Measurements from ENCODE around the gene SDR39U1.
A peak's percentile ranks its signal among the peaks of the same experiment; 100 is the strongest.

SDR39U1 gene

DNA sequence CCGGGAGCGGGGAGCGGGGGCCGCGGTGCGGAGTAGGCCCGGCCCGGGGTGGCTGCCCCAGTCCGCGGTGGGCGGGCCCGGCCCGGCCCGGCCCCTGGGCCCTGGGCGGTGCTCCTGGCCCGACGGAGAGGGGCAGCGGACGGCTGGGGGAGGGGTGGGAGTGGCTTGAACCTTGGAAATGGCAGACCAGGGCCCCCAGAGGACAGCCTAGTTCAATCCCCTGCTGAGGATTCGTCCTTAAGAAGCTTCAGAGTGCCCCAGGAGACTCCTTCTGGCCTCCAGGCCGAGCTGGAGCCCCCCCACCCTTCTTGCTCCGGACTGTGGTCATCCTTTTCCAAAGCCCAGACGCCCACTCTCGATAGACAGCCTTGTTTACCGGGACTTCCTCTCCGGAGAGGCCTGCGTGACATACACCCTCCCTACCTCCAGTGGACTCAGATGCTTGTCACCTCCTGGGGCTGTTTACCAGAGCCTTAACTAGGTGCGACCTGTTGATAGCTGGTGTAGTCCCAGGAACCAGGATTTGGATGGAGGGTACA, 12.4 kb downstream of the SDR39U1 start:
- peak in 1 of 2 donors; percentile 22 for DNase-seq (ENCODE audit: low read depth in 2 of 2)

DNA sequence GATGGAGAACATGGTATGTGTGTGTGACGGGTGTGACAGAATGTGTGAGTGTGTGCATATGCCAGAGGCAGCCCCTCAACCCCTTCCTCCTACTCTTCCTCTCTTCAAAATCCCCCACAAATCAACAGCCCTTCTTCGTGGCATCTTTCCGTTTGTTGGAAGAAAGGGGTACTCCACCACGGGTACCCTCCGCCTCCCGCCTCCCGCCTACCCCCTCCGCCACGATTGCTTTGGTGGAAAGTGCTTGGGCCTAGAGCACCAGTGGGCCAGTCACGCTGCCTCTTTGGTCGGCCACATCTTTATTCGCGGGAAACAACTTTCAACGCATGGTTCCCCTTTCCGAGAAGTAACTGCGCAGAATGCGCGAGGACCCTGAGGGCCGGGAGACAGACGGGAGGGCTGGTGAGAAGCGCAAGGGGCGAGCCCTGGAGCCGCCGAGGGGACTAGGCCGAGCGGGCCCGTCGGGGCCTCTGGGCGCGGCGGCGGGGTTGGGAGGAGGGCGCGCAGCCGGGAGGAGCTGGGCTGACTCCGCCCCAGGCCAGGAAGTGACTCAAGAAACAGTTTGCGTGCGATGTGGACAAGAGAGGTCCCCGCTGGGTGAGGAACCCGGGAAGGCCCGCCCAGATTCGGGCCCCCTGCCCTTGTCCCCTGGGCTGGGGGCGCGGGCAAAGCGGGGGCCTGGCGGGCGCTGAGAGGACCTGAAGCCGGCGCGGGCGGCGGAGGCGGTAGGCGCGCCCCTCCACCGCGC, 13.0 kb downstream of the SDR39U1 start, which contains the start of the genes CBLN3 and KHNYN:
Gene CBLN3 (minus strand): TSS at position 274 of the 748 bp plus-strand sequence. CDS start 614 bp downstream, outside the sequence.
Gene KHNYN (plus strand): TSS at position 560 of the 748 bp plus-strand sequence. CDS start 777 bp downstream, outside the sequence.
- DNase-seq (ENCODE audit: low read depth in 2 of 2): peak; percentile 71 to 75

DNA sequence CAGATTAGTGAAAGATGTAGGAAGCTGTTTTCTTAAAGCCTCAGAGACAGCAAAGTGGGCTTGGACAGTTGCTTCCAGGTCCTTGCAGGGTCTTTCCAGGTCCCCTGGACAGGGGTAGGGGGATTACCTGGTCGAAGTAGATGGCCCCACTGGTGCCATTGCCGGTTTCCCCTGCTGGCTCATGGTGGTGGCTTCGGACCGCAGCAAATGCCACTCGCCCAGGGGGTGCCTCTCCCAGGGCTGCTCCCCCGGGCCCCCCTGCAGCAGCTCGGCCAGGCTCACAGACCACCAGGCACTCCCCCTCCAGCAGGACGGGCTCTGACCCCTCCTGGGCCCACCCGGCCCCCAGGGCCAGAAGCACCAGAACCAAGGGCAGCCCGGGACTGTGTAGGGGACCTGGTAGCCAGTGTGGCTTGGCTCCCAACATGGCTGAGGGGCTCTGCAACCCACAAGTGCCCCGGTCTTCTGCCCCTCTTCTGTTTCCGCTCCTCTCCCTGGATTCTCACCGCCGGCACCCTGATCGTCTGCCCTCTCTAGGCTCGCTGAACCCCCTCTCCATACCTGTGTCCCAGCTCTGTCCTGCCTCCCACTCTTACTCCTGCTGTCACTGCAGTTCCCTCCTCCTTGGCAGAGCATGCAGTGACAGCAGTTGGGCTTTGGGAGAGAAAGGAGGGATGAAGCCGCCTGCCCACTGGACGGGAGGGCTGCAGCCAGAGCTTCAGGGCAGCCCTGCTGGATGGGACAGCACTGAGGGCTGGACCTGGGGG, 13.8 kb downstream of the SDR39U1 start:
- DNase-seq (ENCODE audit: low read depth in 2 of 2): no peak

DNA sequence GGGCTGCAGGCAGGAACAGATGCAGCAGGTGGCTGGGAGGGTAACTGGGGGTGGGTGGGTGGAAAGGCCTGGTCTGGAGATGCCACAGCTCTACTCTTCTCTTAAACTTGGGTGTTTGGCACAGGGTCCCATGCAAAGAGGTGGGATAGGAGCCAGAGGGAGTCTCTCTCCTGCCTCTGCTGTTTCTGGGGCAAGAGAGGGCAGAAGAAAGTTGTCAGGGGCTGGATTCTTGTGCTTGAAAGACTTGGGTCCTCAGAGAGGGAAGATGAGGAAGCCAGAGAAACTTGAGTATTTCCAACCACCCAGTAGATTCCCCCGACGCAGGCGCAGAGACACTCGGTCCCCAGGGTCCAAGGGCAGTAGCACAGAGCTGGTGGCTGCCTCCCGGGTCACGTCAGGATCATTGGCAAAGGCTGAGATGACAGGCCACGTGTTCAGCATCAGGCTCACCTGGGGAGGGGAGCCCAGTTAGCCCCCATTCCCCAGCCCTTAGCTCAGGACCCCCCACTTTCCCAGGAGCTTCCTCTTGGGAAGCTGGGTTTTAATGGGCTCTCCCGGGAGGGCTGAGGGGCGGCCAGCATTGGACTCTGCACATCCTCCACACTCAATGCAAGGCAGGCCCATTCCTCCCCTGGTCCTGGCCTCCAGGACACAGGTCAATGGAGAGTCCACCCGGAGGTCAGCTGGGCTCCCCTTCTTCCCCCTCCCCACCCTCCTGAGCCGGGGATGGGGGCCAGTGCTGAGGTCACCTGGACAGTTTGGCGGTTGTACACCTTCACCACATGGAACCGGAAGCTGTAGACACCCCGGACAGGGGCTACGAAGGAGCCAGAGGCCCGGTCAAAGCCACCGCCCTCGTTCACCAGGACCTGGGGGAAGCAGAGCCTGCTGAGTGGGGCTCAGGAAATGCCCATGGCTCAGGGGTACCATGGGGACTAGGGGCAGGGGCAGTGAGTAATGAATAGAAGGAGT, 14.8 kb downstream of the SDR39U1 start:
- DNase-seq (ENCODE audit: low read depth in 2 of 2): no peak

DNA sequence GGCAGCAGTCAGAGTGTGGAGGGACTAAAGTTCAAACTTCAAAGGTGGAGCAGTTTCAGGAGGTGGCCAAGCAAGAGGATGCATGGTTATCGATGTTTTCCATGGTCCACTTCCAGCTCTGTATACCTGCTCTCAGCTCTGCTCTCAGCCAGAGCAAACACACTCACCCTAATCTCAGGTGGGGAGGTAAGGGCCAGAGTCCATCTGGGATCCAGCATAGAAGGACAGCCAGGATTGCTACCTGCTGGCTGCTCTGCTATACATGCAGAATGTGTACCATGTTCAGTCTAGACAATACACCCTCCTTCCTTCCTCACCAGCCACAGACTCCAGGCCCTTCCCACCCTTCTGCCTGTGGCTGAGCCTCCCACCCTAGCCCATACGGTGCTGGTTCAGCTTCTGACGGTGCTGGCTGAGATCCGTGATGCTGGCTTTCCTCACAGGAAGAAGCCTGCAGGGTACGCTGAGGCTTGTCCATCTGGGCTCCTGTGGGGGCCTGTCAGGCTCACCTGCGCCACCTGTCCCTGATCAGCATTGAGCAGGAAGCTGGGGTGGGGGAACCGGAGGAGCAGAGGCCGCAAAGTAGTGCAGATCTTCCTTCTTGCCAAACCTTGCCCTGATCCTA, 15.6 kb downstream of the SDR39U1 start:
- DNase-seq (ENCODE audit: low read depth in 2 of 2): no peak

DNA sequence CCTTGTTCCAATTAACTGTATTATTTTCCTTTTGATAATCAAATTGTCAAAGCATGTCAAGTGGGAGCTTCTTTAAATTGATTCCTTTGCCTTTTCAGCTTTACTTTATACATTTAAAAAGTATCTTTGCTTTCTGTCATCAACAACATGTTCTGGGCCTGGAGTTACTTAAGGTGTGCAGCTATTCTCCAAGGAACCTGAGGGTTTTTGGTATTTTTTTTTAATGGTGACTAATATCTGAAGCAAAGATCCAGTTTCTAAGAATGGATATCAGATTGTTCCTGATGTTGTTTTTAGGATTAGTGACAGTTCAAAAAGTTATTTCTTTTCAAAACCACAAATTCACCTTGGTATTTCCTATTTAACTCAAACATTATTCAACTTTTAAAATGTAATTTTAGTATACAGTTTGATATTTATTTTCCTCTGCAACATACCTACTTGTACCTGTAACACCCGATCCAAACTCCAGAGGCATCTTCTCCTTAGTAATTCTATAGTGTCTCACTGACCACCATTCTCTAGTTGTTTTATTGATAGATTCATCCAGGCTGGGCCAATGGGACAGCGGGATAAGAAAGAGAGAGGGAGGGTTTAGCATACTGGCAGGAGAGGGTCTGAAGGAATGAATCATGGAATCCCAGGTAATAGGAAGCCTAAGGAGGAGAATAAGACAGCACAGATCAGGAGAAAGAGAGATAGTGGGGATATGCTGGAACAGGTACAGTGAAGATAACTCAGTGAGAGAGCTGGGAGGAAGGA, 16.2 kb downstream of the SDR39U1 start:
- DNase-seq (ENCODE audit: low read depth in 2 of 2): no peak

DNA sequence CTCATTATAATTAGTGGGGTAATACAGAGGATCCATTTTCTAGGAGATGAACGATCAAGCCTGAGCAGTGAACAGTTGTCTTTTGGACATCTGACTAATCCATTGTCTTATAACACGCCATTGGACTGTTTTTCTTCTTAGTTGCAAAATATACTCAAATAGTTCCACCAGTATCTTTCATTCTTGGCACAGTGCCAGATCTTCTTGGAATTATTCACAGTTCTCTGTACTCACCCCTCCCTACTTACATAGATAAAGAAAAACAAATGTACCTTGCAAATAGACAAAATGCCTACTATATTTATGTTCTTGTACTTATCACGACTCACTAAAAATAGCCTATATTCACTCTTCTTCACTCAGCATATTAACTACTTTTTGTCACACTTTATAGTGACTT, 16.9 kb downstream of the SDR39U1 start:
- no peak for DNase-seq (ENCODE audit: low read depth in 2 of 2)

DNA sequence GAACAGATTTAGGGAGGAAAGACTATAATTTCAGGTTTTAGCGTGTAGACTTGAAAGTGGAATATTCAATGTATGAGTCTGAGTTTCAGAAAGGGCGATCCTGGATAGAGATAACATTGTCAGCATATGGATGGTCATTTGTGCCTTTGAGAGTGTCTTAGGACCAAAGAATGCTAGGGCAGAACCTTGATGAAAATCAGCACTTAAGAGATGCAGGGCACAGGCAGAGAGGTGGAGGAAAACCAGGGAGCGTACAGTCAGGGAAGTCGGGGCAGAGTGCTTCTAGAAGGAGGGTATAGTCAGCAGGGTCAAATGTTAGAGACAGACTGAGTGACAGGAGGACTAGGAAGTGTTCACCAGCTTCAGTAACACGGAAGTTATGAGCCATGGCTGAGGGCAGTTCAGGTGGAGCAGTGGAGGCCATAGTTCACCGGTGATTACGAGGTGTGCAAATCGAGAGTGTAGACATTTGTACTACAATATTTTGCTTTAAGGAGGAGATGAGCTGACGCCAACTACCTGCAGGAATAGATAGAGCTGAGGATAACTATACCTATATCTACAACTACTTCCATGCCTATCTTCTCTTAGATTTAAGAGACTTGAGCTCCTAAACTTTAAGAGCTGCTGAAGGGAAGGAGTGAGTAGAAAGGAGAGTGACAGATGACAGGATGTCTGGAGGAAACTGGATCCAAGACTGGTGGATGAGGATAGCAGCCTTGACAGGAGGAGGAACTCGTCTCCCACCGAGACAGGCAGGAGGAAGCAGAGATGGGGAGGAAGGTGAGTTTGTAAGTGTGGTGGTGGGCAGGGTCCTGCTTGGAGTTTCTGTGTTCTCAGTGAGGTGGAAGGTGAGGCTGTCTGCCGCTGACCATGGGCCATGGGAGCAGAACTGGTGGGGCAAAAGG, 19.6 kb downstream of the SDR39U1 start:
- DNase-seq (ENCODE audit: low read depth in 2 of 2): no peak

DNA sequence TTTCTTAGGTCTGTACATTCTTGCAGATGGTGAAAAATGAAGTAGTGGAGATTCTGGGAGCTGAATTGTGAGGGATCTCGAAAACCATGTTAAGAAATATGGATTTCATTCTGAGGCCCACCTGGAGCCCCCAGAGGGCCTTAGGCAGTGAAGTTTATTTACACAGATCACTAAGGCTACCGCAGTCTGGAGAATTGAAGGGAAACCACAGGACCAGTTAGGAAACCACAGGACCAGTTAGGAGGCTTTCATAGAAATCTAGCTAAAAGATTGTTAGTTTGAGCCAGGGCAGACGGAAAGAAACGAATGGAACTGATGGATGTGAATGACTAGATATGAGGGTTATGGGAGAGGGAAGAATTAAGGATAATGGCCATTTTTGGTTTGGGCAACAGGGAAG, 20.3 kb downstream of the SDR39U1 start:
- DNase-seq (ENCODE audit: low read depth in 2 of 2): no peak

DNA sequence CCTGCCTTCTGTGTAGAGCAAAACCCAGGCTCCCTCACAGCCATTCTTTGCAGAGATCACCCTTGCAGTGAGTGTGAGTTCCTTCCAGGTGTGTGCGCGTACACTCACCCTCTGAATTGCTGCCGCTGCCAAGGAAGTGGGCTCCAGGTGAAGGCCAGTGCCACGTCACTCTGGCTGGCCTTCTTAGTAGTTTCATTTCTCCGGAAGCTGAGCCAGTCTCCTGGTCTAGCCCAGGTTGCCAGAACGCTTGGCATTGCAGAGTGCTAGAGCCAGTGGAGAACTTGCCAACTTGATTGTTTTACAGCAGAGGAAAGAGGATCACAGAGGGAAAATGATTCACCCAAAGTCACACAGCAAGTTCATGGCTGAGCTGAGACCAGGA, 24.1 kb downstream of the SDR39U1 start:
- no peak for DNase-seq (ENCODE audit: low read depth in 2 of 2)

DNA sequence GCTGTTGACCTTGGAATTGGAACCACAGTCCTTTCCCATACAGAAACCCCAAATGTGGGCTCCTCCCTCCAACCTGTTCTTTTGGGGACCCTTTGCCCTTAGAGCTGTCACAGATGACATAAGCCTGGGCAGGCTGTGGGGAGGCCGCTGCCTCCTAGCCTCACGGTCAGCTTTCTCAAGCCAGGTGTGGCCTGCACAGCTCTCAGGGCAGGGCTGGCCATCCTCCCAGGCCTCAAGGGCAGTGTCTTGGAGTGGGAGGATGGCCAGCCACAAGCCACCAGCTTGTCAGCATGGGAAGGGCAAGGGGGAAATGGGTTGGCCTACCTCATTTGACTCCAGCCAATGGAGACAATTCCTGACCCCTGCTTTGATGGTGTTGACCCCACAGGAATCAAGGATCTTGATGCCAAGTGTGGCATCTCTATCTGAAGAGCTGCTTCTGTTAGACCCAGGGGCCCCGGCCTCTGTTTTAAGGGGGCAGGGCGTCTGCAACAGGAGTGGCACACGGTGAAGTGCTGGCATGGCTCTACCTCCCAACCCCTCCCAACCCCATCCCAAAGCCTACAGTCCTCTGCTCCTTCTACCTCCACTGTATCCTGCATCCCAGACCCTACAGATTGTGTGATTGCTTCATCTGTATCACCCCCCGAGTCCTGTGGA, 24.6 kb downstream of the SDR39U1 start:
- no peak for DNase-seq (ENCODE audit: low read depth in 2 of 2)

DNA sequence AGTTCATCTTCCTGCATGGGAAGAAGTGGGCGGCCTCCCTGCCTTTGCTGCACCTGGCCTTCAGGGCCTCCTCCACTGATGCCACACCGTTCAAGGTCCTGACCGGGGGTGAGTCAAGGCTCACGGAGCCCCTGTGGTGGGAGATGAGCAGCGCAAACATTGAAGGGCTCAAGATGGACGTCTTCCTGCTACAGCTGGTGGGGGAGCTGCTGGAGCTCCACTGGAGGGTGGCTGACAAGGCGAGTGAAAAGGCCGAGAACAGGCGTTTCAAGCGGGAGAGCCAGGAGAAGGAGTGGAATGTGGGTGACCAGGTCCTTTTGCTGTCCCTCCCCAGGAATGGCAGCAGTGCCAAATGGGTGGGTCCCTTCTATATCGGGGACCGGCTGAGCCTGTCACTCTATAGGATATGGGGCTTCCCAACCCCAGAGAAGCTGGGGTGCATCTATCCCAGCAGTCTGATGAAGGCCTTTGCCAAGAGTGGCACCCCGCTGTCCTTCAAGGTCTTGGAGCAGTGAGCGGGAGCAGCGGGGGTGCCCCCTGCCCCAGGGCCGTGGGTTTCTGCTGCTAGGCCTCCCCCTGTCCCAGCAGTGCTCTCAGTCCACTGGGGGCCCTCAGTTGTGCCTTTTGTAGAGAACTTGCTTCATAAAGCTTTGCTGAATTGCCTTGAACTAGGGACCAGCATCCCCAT, 25.5 kb downstream of the SDR39U1 start:
- DNase-seq (ENCODE audit: low read depth in 2 of 2): no peak

DNA sequence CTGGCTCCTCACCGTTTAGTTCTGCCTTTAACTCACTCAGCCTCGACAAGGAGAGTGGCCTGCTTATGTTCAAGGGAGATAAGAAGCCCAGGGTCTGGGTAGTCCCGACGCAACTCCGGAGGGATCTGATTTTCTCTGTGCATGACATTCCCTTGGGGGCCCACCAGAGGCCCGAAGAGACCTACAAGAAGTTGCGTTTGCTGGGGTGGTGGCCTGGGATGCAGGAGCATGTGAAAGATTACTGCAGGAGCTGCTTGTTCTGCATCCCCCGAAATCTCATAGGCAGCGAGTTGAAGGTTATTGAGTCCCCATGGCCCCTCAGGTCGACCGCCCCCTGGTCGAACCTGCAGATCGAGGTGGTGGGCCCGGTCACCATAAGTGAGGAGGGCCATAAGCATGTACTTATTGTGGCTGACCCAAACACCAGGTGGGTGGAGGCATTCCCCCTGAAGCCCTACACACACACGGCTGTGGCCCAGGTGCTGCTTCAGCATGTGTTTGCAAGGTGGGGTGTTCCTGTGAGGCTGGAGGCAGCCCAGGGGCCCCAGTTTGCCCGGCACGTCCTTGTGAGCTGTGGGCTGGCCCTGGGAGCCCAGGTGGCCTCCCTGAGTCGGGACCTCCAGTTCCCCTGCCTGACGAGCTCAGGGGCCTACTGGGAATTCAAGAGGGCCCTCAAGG, 26.2 kb downstream of the SDR39U1 start:
- no peak for DNase-seq (ENCODE audit: low read depth in 2 of 2)

DNA sequence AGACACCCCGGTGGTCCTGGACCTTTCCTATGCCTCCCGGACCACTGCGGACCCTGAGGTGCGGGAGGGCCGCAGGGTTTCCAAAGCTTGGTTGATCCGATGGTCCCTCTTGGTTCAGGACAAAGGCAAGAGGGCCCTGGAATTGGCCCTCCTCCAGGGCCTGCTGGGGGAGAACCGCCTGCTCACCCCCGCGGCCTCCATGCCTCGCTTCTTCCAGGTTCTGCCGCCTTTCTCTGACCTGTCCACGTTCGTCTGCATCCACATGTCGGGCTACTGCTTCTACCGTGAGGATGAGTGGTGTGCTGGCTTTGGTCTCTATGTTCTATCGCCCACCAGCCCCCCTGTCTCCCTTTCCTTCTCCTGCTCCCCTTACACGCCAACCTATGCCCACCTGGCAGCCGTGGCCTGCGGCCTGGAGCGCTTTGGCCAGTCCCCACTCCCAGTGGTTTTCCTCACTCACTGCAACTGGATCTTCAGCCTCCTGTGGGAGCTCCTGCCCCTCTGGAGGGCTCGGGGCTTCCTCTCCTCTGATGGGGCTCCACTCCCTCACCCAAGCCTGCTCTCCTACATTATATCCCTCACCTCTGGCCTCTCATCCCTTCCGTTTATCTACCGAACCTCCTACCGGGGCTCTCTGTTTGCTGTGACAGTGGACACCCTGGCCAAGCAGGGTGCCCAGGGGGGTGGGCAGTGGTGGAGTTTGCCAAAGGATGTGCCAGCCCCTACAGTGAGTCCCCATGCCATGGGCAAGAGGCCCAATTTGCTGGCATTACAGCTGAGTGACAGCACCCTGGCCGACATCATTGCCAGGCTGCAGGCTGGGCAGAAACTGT, 26.9 kb downstream of the SDR39U1 start:
- DNase-seq (ENCODE audit: low read depth in 2 of 2): no peak

DNA sequence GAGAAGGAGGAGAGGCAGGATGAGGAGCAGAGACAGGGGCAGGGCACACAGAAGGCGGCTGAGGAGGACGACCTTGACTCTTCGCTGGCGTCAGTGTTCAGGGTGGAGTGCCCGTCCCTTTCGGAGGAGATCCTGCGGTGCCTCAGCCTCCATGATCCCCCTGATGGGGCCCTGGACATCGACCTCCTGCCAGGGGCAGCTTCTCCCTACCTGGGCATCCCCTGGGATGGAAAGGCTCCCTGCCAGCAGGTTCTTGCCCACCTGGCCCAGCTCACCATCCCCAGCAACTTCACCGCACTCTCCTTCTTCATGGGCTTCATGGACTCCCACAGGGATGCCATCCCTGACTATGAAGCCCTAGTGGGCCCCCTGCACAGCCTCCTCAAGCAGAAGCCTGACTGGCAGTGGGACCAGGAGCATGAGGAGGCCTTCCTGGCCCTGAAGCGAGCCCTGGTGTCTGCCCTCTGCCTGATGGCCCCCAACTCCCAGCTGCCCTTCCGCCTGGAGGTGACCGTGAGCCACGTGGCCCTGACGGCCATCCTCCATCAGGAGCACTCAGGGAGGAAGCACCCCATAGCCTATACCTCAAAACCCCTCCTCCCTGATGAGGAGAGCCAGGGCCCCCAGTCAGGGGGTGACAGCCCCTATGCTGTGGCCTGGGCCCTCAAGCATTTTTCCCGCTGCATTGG, 27.7 kb downstream of the SDR39U1 start:
- DNase-seq (ENCODE audit: low read depth in 2 of 2): no peak

DNA sequence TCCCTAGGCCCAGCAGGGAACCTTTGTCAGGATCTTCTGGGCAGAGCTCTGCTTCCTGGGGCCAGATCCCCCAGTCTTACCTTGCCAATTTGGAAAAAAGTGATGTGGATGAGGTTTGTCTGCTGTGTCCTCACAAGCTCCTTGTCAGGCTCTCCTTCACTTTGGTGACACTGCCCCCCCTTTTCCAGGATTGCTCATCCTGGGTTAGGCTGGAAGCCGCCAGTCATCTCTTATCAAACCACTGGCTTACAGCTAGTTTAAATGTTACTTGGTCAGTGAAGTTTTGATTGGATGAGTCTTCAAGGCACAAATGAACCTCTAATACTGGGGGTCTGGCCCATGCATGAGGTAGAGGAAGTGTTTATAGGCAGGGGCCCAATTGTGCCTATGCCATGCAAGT, 28.5 kb downstream of the SDR39U1 start:
- DNase-seq (ENCODE audit: low read depth in 2 of 2): no peak

Data from stimulated activated CD8-positive, alpha-beta memory T cell treated with anti-CD3 and anti-CD28 coated beads, Interleukin-2, amount 100 ng/mL, for 1 hour (primary cell).